ENCODE measurements around the gene FLNB. TPM values are rescaled to one million over a fixed set of nuclear protein-coding genes. Genes with fewer than 3 reads are reported as not detected.

FLNB gene
- total RNA-seq, 1 donor from 2014 or later = 115 TPM

DNA sequence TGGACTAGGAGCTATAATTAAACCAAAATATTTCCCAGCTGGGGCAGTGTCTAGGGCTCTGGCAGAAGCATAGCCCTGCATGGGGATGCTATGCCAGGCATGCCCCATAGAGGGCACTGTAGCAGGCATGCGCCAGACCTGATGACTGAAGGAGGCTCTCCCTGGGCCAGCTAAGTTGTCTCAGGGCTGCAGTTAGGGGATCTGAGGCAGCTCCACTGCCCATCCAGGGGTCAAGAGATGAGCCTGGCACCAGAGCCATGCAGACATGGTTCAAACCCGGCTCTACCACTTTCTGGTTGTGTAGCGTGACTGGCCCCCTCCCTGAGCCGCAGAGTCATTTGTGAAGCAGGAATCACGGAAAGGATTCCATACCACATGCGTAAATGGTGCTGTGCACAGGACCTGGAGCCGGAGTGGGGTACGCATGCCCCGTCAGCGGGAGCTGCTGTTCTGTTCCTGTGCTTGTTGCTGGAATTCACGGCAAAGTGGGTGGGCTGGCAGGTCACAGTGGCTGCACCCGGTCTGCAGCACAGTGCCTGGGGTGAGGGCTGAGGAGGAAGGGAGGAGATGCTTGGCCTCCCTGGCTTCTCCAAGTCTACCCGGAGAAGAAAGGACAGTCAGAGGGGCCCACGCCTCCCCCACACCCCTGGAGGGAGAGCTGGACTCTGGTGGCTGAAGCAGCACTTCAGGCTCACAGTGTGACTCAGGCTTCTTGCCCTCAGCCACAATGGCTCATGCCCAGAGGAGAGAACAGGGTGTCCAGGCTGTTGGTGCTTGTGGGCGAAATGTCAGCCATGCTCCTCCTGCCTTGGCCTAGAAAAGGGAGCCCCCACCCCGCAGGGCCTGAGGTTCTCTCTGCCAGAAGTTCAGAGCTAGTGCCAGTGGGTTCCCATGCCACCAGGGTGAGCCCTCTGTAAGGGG, 159.5 kb downstream of the FLNB start:
- DNase-seq (no peak), ATAC-seq (peak; percentile 83)
- intact Hi-C loops (cut with DNase I) = no loop called here
- TF ChIP-seq, protein P1, sequence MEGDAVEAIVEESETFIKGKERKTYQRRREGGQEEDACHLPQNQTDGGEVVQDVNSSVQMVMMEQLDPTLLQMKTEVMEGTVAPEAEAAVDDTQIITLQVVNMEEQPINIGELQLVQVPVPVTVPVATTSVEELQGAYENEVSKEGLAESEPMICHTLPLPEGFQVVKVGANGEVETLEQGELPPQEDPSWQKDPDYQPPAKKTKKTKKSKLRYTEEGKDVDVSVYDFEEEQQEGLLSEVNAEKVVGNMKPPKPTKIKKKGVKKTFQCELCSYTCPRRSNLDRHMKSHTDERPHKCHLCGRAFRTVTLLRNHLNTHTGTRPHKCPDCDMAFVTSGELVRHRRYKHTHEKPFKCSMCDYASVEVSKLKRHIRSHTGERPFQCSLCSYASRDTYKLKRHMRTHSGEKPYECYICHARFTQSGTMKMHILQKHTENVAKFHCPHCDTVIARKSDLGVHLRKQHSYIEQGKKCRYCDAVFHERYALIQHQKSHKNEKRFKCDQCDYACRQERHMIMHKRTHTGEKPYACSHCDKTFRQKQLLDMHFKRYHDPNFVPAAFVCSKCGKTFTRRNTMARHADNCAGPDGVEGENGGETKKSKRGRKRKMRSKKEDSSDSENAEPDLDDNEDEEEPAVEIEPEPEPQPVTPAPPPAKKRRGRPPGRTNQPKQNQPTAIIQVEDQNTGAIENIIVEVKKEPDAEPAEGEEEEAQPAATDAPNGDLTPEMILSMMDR (IDR thresholded peaks at IDR 0.05) = peak; percentile 88
- H3K27ac ChIP-seq = no peak overlapping the region
- H3K4me3 ChIP-seq = no peak overlapping the region
- H3K9me3 ChIP-seq = no peaks in the 10 kb centered on the region
- H3K27me3 ChIP-seq = no peaks in the 10 kb centered on the region
- peaks cover 27% of the 10 kb centered on the region for H3K4me1 ChIP-seq
- H3K36me3 ChIP-seq = peaks cover 14% of the 10 kb centered on the region

DNA sequence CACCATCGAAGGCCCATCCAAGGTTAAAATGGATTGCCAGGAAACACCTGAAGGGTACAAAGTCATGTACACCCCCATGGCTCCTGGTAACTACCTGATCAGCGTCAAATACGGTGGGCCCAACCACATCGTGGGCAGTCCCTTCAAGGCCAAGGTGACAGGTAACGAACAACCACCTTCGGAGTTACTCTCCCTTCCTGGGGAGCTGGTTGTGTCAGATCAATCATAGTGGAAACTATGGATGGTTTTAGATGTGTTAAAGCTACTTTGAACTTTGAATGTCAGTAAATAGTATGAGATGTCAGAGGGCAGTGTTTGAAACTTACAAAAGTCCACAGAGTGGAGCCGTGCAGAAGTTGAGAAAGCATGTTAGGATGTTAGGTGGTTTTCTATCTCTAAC, 160.3 kb downstream of the FLNB start:
- H3K4me3 ChIP-seq = no peak overlapping the region
- peaks cover 19% of the 10 kb centered on the region for H3K4me1 ChIP-seq
- intact Hi-C loops (cut with DNase I) = no loop called here
- H3K27ac ChIP-seq = no peak overlapping the region
- no peaks in the 10 kb centered on the region for H3K9me3 ChIP-seq
- peaks cover 9% of the 10 kb centered on the region for H3K36me3 ChIP-seq
- H3K27me3 ChIP-seq = no peaks in the 10 kb centered on the region
- DNase-seq (no peak), ATAC-seq (no peak)
- TF ChIP-seq, protein P1 (IDR thresholded peaks at IDR 0.05) = no peak

DNA sequence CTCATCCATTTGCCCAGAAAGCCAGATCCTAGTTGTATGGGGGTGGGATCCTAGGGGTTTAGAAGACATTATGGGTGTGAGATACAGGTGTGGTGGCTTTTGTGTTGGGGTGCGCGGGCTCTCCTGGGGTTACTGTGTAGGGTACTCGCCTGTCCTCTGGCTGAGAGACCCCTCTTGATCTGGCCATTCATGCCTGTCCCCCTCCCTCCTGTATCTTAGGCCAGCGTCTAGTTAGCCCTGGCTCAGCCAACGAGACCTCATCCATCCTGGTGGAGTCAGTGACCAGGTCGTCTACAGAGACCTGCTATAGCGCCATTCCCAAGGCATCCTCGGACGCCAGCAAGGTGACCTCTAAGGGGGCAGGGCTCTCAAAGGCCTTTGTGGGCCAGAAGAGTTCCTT, 161.1 kb downstream of the FLNB start:
- no peak overlapping the region for H3K4me3 ChIP-seq
- DNase-seq = no peak

DNA sequence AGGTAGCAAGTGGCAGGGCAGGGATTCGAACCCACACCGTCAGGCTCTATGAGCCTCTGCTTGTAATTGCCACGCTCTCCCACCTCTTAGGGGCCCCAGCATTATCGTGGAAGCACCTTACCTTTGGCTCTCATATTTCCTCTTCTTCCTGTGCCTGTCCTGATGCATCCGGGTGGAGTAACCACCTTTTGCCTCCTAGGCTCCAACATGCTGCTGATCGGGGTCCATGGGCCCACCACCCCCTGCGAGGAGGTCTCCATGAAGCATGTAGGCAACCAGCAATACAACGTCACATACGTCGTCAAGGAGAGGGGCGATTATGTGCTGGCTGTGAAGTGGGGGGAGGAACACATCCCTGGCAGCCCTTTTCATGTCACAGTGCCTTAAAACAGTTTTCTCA, 162.2 kb downstream of the FLNB start:
- TF ChIP-seq, protein P1 (IDR thresholded peaks at IDR 0.05) = no peak
- H3K4me3 ChIP-seq = no peak overlapping the region
- peaks cover 9% of the 10 kb centered on the region for H3K4me1 ChIP-seq
- H3K36me3 ChIP-seq = peaks cover 7% of the 10 kb centered on the region
- H3K9me3 ChIP-seq = no peaks in the 10 kb centered on the region
- H3K27ac ChIP-seq = no peak overlapping the region
- intact Hi-C loops (cut with DNase I) = no loop called here
- H3K27me3 ChIP-seq = no peaks in the 10 kb centered on the region
- no peak for DNase-seq
- ATAC-seq = no peak

More for the DNA sequence above, 161.1 kb downstream of the FLNB start:
- no peak overlapping the region for H3K27ac ChIP-seq
- H3K4me1 ChIP-seq = peaks cover 10% of the 10 kb centered on the region
- no peak for ATAC-seq
- peaks cover 7% of the 10 kb centered on the region for H3K36me3 ChIP-seq
- TF ChIP-seq, protein P1 (IDR thresholded peaks at IDR 0.05) = no peak
- no peaks in the 10 kb centered on the region for H3K9me3 ChIP-seq
- H3K27me3 ChIP-seq = no peaks in the 10 kb centered on the region
- intact Hi-C loops (cut with DNase I) = no loop called here

DNA sequence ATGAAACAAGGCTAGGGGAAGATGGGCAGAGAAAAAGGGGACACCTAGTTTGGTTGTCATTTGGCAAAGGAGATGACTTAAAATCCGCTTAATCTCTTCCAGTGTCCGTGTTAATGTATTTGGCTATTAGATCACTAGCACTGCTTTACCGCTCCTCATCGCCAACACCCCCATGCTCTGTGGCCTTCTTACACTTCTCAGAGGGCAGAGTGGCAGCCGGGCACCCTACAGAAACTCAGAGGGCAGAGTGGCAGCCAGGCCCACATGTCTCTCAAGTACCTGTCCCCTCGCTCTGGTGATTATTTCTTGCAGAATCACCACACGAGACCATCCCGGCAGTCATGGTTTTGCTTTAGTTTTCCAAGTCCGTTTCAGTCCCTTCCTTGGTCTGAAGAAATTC, 162.9 kb downstream of the FLNB start:
- Histone ChIP-seq H3K4me3 (no peak overlapping the region), H3K27ac (no peak overlapping the region), H3K27me3 (no peaks in the 10 kb centered on the region), H3K9me3 (no peaks in the 10 kb centered on the region), H3K4me1 (peaks cover 16% of the 10 kb centered on the region), H3K36me3 (peaks cover 7% of the 10 kb centered on the region)
- no peak for ATAC-seq
- intact Hi-C loops (cut with DNase I) = no loop called here
- TF ChIP-seq, protein P1 (IDR thresholded peaks at IDR 0.05) = no peak
- DNase-seq = no peak

Measured in upper lobe of right lung (tissue), 1 donor.